ENCODE results near the gene ATXN7.

Gene ATXN7

GRCh38 chr3:63922491-63923199, 59.0 kb downstream of the ATXN7 start:
- Histone ChIP-seq H3K4me2 (ENCODE audit: low read depth, low read length) (no peak overlapping the region), H3K27ac (ENCODE audit: low read length) (no peak overlapping the region), H3K79me2 (ENCODE audit: low read length) (peaks cover 38% of the 10 kb centered on the region), H3K9me2 (replicated peaks; ENCODE audit: insufficient read depth, low read length) (no peaks in the 10 kb centered on the region), H3K4me3 (ENCODE audit: low read length) (no peak overlapping the region), H3K36me3 (replicated peaks; ENCODE audit: insufficient read depth, low read length) (peaks cover 5% of the 10 kb centered on the region; the same call in 1 of the 2 replicates), H3K4me1 (ENCODE audit: low read length) (peaks cover 13% of the 10 kb centered on the region), H3K27me3 (replicated peaks; ENCODE audit: insufficient read depth, low read length) (no peaks in the 10 kb centered on the region), H4K20me1 (ENCODE audit: insufficient read depth, low read length) (peaks cover 20% of the 10 kb centered on the region), H3K9ac (ENCODE audit: low read length) (no peak overlapping the region), H2AFZ (ENCODE audit: low read length) (no peak overlapping the region), H3F3A (ENCODE audit: insufficient read depth, low read length) (no peaks in the 10 kb centered on the region), H3K9me3 (replicated peaks; ENCODE audit: insufficient read depth, low read length) (no peaks in the 10 kb centered on the region)
- peak; percentile 20 for DNase-seq
- no peak for TF ChIP-seq CTCF (IDR thresholded peaks at IDR 0.05; ENCODE audit: low read length)
- no peak for TF ChIP-seq EZH2phosphoT487 (IDR thresholded peaks at IDR 0.05; ENCODE audit: low read length)
- no peak for TF ChIP-seq EZH2 (optimal IDR thresholded peaks at IDR 0.05; ENCODE audit: low read depth, low read length)

- H4K20me1 ChIP-seq (ENCODE audit: insufficient read depth, low read length) = peaks cover 24% of the 10 kb centered on the region
- no peak overlapping the region for H3K4me2 ChIP-seq (ENCODE audit: low read depth, low read length)
- no peak for DNase-seq
- H3K9me2 ChIP-seq (replicated peaks; ENCODE audit: insufficient read depth, low read length) = no peaks in the 10 kb centered on the region
- no peak for TF ChIP-seq CTCF (IDR thresholded peaks at IDR 0.05; ENCODE audit: low read length)
- TF ChIP-seq EZH2phosphoT487 (IDR thresholded peaks at IDR 0.05; ENCODE audit: low read length) = no peak
- TF ChIP-seq EZH2 (optimal IDR thresholded peaks at IDR 0.05; ENCODE audit: low read depth, low read length) = no peak
- H3K79me2 ChIP-seq (ENCODE audit: low read length) = peaks cover 57% of the 10 kb centered on the region
- no peak overlapping the region for H3K9ac ChIP-seq (ENCODE audit: low read length)
- H3F3A ChIP-seq (ENCODE audit: insufficient read depth, low read length) = no peaks in the 10 kb centered on the region
- no peak overlapping the region for H2AFZ ChIP-seq (ENCODE audit: low read length)
- 0 out of 2 replicates have a peak, but pooled peaks cover 2% of the 10 kb centered on the region for H3K36me3 ChIP-seq (replicated peaks; ENCODE audit: insufficient read depth, low read length)
- H3K27me3 ChIP-seq (replicated peaks; ENCODE audit: insufficient read depth, low read length) = no peaks in the 10 kb centered on the region
- H3K27ac ChIP-seq (ENCODE audit: low read length) = no peak overlapping the region
- no peaks in the 10 kb centered on the region for H3K9me3 ChIP-seq (replicated peaks; ENCODE audit: insufficient read depth, low read length)
- H3K4me3 ChIP-seq (ENCODE audit: low read length) = no peak overlapping the region
- H3K4me1 ChIP-seq (ENCODE audit: low read length) = peaks cover 13% of the 10 kb centered on the region
Observed at GRCh38 chr3:63926309-63926708, 62.6 kb downstream of the ATXN7 start.

- Histone ChIP-seq H3K4me2 (ENCODE audit: low read depth, low read length) (no peak overlapping the region), H3K9ac (ENCODE audit: low read length) (no peak overlapping the region), H3K79me2 (ENCODE audit: low read length) (peaks cover 68% of the 10 kb centered on the region)
Observed at GRCh38 chr3:63927422-63928280, 64.0 kb downstream of the ATXN7 start.

More at GRCh38 chr3:63927422-63928280, 64.0 kb downstream of the ATXN7 start:
- no peak for DNase-seq
- no peaks in the 10 kb centered on the region for H3K27me3 ChIP-seq (replicated peaks; ENCODE audit: insufficient read depth, low read length)
- no peaks in the 10 kb centered on the region for H3K9me2 ChIP-seq (replicated peaks; ENCODE audit: insufficient read depth, low read length)
- 0 out of 2 replicates have a peak, but pooled peaks cover under 1% of the 10 kb centered on the region for H3F3A ChIP-seq (ENCODE audit: insufficient read depth, low read length)
- H3K27ac ChIP-seq (ENCODE audit: low read length) = no peak overlapping the region
- peaks cover 11% of the 10 kb centered on the region for H3K4me1 ChIP-seq (ENCODE audit: low read length)
- no peak overlapping the region for H2AFZ ChIP-seq (ENCODE audit: low read length)
- H3K9me3 ChIP-seq (replicated peaks; ENCODE audit: insufficient read depth, low read length) = no peaks in the 10 kb centered on the region
- TF ChIP-seq EZH2 (optimal IDR thresholded peaks at IDR 0.05; ENCODE audit: low read depth, low read length) (no peak), CTCF (IDR thresholded peaks at IDR 0.05; ENCODE audit: low read length) (no peak), EZH2phosphoT487 (IDR thresholded peaks at IDR 0.05; ENCODE audit: low read length) (no peak)
- H3K36me3 ChIP-seq (replicated peaks; ENCODE audit: insufficient read depth, low read length) = 0 out of 2 replicates have a peak, but pooled peaks cover 2% of the 10 kb centered on the region
- no peak overlapping the region for H3K4me3 ChIP-seq (ENCODE audit: low read length)
- H4K20me1 ChIP-seq (ENCODE audit: insufficient read depth, low read length) = peaks cover 25% of the 10 kb centered on the region

Measured in MM.1S (cell line).